HCT116 (cell line): Measurements from ENCODE around the gene B3GALT6. TPM values are rescaled to one million over a fixed set of nuclear protein-coding genes. Genes with fewer than 3 reads are reported as not detected.

Experiments used
- ATAC-seq: fragments of 200-7000 bp; cut with Tn5 transposase; 2 replicates; pipeline ENCODE4 v1.9.1; 2020; ENCODE audit warnings: mild to moderate bottlenecking, moderate library complexity
- BruUV-seq: library from RNA; stranded (reverse); fragments of 400-500 nt; replicated peaks from 2 replicates; lab custom pipeline; 2021; lab: Mats Ljungman, UMichigan
- CTCF ChIA-PET: fragments of 300-600 bp; sonication (Branson Sonifier 250); formaldehyde crosslinking; loops from one replicate; lab custom pipeline; 2021; ENCODE audit warnings: antibody characterized with exemption; lab: Charles Lee
- POLR2A ChIA-PET: fragments of 300-600, 350-600 bp; sonication (Branson Sonifier 250); formaldehyde crosslinking; loops from one replicate; lab custom pipeline; 2021; ENCODE audit warnings: antibody characterized with exemption; lab: Charles Lee
- RAD21 ChIA-PET, 2 experiments: fragments of 300-600 bp; sonication (Branson Sonifier 250); formaldehyde crosslinking; loops; one replicate each; lab custom pipeline; 2023; ENCODE audit warnings: low total read pairs in 2 of 2; ENCODE audit not compliant: uncharacterized antibody in 2 of 2, unreplicated experiment in 2 of 2, low non-redundant PET in 1 of 2; lab: Charles Lee
- DNase-seq: peaks from one replicate; pipeline ENCODE4 v3.0.0-alpha.2; 2010; ENCODE audit warnings: low read depth, low spot score
- H2AFZ ChIP-seq: fragments of 200-600 bp; shearing (Covaris generic), sonication (generic); 2 replicates; pipeline ENCODE4 v1.6.1; 2017; ENCODE audit warnings: low read depth, mixed run types, mixed read lengths, antibody characterized with exemption, low read length; ENCODE audit not compliant: poor library complexity, severe bottlenecking
- H3K27ac ChIP-seq: 2 replicates; pipeline ENCODE4 v1.5.1; 2012; ENCODE audit warnings: low read depth, low read length
- H3K27me3 ChIP-seq: fragments of 200-600 bp; sonication (generic); 2 replicates; pipeline ENCODE4 v1.6.1; 2016; ENCODE audit warnings: mixed run types, low read length, mixed read lengths; ENCODE audit not compliant: insufficient read depth
- H3K36me3 ChIP-seq, 2 experiments: fragments of 200-500 bp in 1 of 2; fragments of 200-600 bp in 1 of 2; sonication (Bioruptor generic) in 1 of 2; sonication (generic) in 1 of 2; 2 replicates each; pipeline versions ENCODE4 v1.5.1 to v1.6.1; 2014 to 2016; ENCODE audit warnings: low read length in 2 of 2, inconsistent platforms in 1 of 2, mixed read lengths in 1 of 2, mixed run types in 1 of 2; ENCODE audit not compliant: insufficient read depth in 2 of 2, control insufficient read depth in 1 of 2
- H3K4me1 ChIP-seq, 2 experiments: fragments of 200-600 bp in 1 of 2; sonication (generic) in 1 of 2; 2 replicates each; pipeline versions ENCODE4 v1.5.1 to v1.6.1; 2012 to 2017; ENCODE audit warnings: low read length in 2 of 2, inconsistent platforms in 1 of 2, mild to moderate bottlenecking in 1 of 2, mixed read lengths in 1 of 2, mixed run types in 1 of 2, moderate library complexity in 1 of 2; ENCODE audit not compliant: insufficient read depth in 2 of 2, control insufficient read depth in 1 of 2
- H3K4me2 ChIP-seq: fragments of 200-600 bp; sonication (generic); 2 replicates; pipeline ENCODE4 v1.6.1; 2017; ENCODE audit warnings: mixed run types, low read length, mixed read lengths
- H3K4me3 ChIP-seq, 2 experiments: fragments of 200-600 bp in 1 of 2; sonication (generic) in 1 of 2; replicated peaks in 1 of 2; 2 replicates each; pipeline ENCODE4 v1.5.1; 2011 to 2016; ENCODE audit warnings: low read length in 2 of 2, control low read depth in 1 of 2, low read depth in 1 of 2, mild to moderate bottlenecking in 1 of 2, mixed read lengths in 1 of 2, mixed run types in 1 of 2
- H3K79me2 ChIP-seq: fragments of 200-600 bp; sonication (generic); 2 replicates; pipeline ENCODE4 v1.6.1; 2017; ENCODE audit warnings: mild to moderate bottlenecking, mixed run types, low read length, moderate library complexity, mixed read lengths; ENCODE audit not compliant: insufficient read depth
- H3K9ac ChIP-seq: fragments of 200-600 bp; sonication (generic); 2 replicates; pipeline ENCODE4 v1.6.1; 2016; ENCODE audit warnings: low read length, mixed read lengths
- H3K9me2 ChIP-seq: fragments of 200-600 bp; sonication (generic), shearing (Covaris generic); 2 replicates; pipeline ENCODE4 v1.6.1; 2017; ENCODE audit warnings: mixed run types, mild to moderate bottlenecking, moderate library complexity; ENCODE audit not compliant: insufficient read depth
- H3K9me3 ChIP-seq, 2 experiments: fragments of 200-500 bp in 1 of 2; fragments of 200-600 bp in 1 of 2; sonication (Bioruptor generic) in 1 of 2; sonication (generic) in 1 of 2; 2 replicates each; pipeline ENCODE4 v1.6.1; 2014 to 2017; ENCODE audit warnings: low read length in 2 of 2, mixed read lengths in 2 of 2, inconsistent platforms in 1 of 2, low read depth in 1 of 2, mild to moderate bottlenecking in 1 of 2, mixed run types in 1 of 2, moderate library complexity in 1 of 2; ENCODE audit not compliant: control insufficient read depth in 1 of 2, insufficient read depth in 1 of 2
- H4K20me1 ChIP-seq: fragments of 200-600 bp; sonication (generic), shearing (Covaris generic); 2 replicates; pipeline ENCODE4 v1.6.1; 2017; ENCODE audit warnings: mixed run types, mild to moderate bottlenecking, moderate library complexity; ENCODE audit not compliant: insufficient read depth
- ATF3 ChIP-seq: IDR thresholded peaks from 2 replicates; pipeline ENCODE4 v1.6.1; 2012
- CEBPB ChIP-seq: IDR thresholded peaks from 2 replicates; pipeline ENCODE4 v1.6.1; 2012; ENCODE audit warnings: low read depth
- CTCF ChIP-seq, 3 experiments: fragments of 200-600 bp in 1 of 3; sonication (generic) in 1 of 3; IDR thresholded peaks in 2 of 3; conservative IDR thresholded peaks in 1 of 3; 2 replicates each; pipeline ENCODE4 v1.5.1; 2012 to 2017; ENCODE audit warnings: low read depth in 2 of 3, low read length in 2 of 3, antibody characterized with exemption in 1 of 3, borderline replicate concordance in 1 of 3, control low read depth in 1 of 3, mild to moderate bottlenecking in 1 of 3, mixed read lengths in 1 of 3, mixed run types in 1 of 3, moderate library complexity in 1 of 3; ENCODE audit not compliant: insufficient read depth in 1 of 3
- EGR1 ChIP-seq: IDR thresholded peaks from 2 replicates; pipeline ENCODE4 v1.6.1; 2012; ENCODE audit warnings: low read depth
- ELF1 ChIP-seq: IDR thresholded peaks from 2 replicates; pipeline ENCODE4 v1.6.1; 2012; ENCODE audit warnings: low read depth, borderline replicate concordance
- EZH2phosphoT487 ChIP-seq: fragments of 200-600 bp; IDR thresholded peaks from 2 replicates; pipeline ENCODE4 v1.6.1; 2018; ENCODE audit warnings: antibody characterized with exemption, borderline replicate concordance
- FOSL1 ChIP-seq: IDR thresholded peaks from 2 replicates; pipeline ENCODE4 v1.6.1; 2012; ENCODE audit warnings: low read depth
- MAX ChIP-seq: IDR thresholded peaks from 2 replicates; pipeline ENCODE4 v1.6.1; 2012
- POLR2A ChIP-seq: IDR thresholded peaks from 2 replicates; pipeline ENCODE4 v1.7.0; 2011; ENCODE audit warnings: borderline replicate concordance; ENCODE audit not compliant: insufficient read depth, insufficient read length; ENCODE audit errors: extremely low read depth
- POLR2AphosphoS5 ChIP-seq: IDR thresholded peaks from 2 replicates; pipeline ENCODE4 v1.6.1; 2011; ENCODE audit warnings: mild to moderate bottlenecking, low read depth, low read length, moderate library complexity
- REST ChIP-seq: IDR thresholded peaks from 2 replicates; pipeline ENCODE4 v1.6.1; 2012; ENCODE audit warnings: low read depth
- SIN3A ChIP-seq: IDR thresholded peaks from 2 replicates; pipeline ENCODE4 v1.6.1; 2012; ENCODE audit warnings: low read depth
- SRF ChIP-seq: IDR thresholded peaks from 2 replicates; pipeline ENCODE4 v1.6.1; 2012; ENCODE audit warnings: low read depth
- TCF7L2 ChIP-seq: IDR thresholded peaks from 2 replicates; pipeline ENCODE4 v1.7.0; 2011; ENCODE audit warnings: borderline replicate concordance, inconsistent platforms; ENCODE audit not compliant: insufficient read depth, insufficient read length; ENCODE audit errors: extremely low read depth
- YY1 ChIP-seq: IDR thresholded peaks from 2 replicates; pipeline ENCODE4 v1.6.1; 2011; ENCODE audit warnings: low read length, low read depth, moderate library complexity, mild to moderate bottlenecking; ENCODE audit not compliant: insufficient replicate concordance; ENCODE audit errors: extremely low read depth
- ZBTB33 ChIP-seq: IDR thresholded peaks from 2 replicates; pipeline ENCODE4 v1.6.1; 2011; ENCODE audit warnings: mild to moderate bottlenecking, low read length, moderate library complexity; ENCODE audit not compliant: insufficient replicate concordance; ENCODE audit errors: extremely low read depth
- ZFX ChIP-seq: fragments of 450-650 bp; IDR thresholded peaks from 2 replicates; pipeline ENCODE4 v1.6.1; 2017
- ZNF274 ChIP-seq: fragments of 200-500 bp; sonication (Bioruptor generic); IDR thresholded peaks from 2 replicates; pipeline ENCODE4 v1.6.1; 2014; ENCODE audit warnings: mild to moderate bottlenecking, low read depth, low read length, inconsistent platforms
- intact Hi-C: fragments of 100-400 bp; cut with micrococcal nuclease; formaldehyde crosslinking; loops from 2 replicates; pipeline ENCODE4 v1.10.0; 2022
- total RNA-seq: library from RNA; stranded (reverse); gene quantifications from one replicate; pipeline ENCODE4 v1.2.1, GENCODE V29; 2021; ENCODE audit not compliant: unreplicated experiment

The B3GALT6 gene
- total RNA-seq, 1 experiment from 2014 or later: 16.3 TPM

- Histone ChIP-seq H2AFZ (no peak overlapping the region), H3K4me2 (peak overlapping the region; percentile 87), H3K4me3 (peak overlapping the region; percentile 87 to 95), H3K9ac (peak overlapping the region; percentile 95), H3K9me3 (no peaks in the 10 kb centered on the region), H3K4me1 (peaks cover 15 to 37% of the 10 kb centered on the region in 2 experiments; a peak in 3 of 4 replicates), H3K79me2 (peaks cover 40% of the 10 kb centered on the region), H3K9me2 (no peaks in the 10 kb centered on the region), H3K36me3 (peaks cover 0 to 4% of the 10 kb centered on the region in 2 experiments; a peak in 1 of 4 replicates), H4K20me1 (no peaks in the 10 kb centered on the region), H3K27ac (peak overlapping the region; percentile 71), H3K27me3 (no peaks in the 10 kb centered on the region)
- DNase-seq (no peak), ATAC-seq (no peak)
- no peak for TF ChIP-seq REST
- TF ChIP-seq EGR1: no peak
- no peak for TF ChIP-seq CEBPB
- no peak for TF ChIP-seq CTCF (IDR thresholded peaks at IDR 0.05 in 2 of 3, conservative IDR thresholded peaks at IDR 0.05 in 1 of 3; ENCODE audit: borderline replicate concordance in 1 of 3, insufficient read depth in 1 of 3, low read depth in 2 of 3, low read length in 2 of 3)
- no peak for TF ChIP-seq EZH2phosphoT487
- TF ChIP-seq MAX: no peak
- TF ChIP-seq TCF7L2: no peak
- TF ChIP-seq ZFX: no peak
- no peak for TF ChIP-seq POLR2AphosphoS5
- no peak for TF ChIP-seq SIN3A
- no peak for TF ChIP-seq FOSL1
- TF ChIP-seq ELF1: no peak
- TF ChIP-seq YY1: no peak
- no peak for TF ChIP-seq ZBTB33
- TF ChIP-seq POLR2A: no peak
- no peak for TF ChIP-seq ATF3
- no peak for TF ChIP-seq SRF
- no peak for TF ChIP-seq ZNF274
- no TSS peak for BruUV-seq
- ChIA-PET CTCF (no interaction called here), POLR2A (interaction anchor here (1.2 kb wide), 1 partner anchor 261 kb away, joined by 4 read pairs; the partner anchor contains the start of gene ISG15), RAD21 (interaction anchor here in 1 of 2 experiments (1.0 kb wide), 1 partner anchor 17 kb away, joined by 3 read pairs; no protein-coding TSS in a partner anchor)
- intact Hi-C loops: no loop called here
Observed at GRCh38 chr1:1274299-1274930, 42.4 kb downstream of the B3GALT6 start.
